Spleen (tissue), 13 donors: Measurements from ENCODE around the gene CAPNS2. TPM values are rescaled to one million over a fixed set of nuclear protein-coding genes. Genes with fewer than 3 reads are reported as not detected.
A peak's percentile ranks its signal among the peaks of the same experiment; 100 is the strongest.

Experiments
- DNase-seq: peaks from one replicate; pipeline ENCODE4 v3.0.0-alpha.2; 2020
- H3K27ac ChIP-seq, 8 donors: fragments of 200-600 bp; sonication (generic) in 7 of 8; 1 replicate in 4 of 8; 2 replicates in 4 of 8; pipeline versions ENCODE4 v1.5.0 to v1.8.0; 2016 to 2021; ENCODE audit warnings: inconsistent platforms in 4 of 8, mild to moderate bottlenecking in 4 of 8, moderate library complexity in 1 of 8
- H3K27me3 ChIP-seq, 7 donors: fragments of 200-600 bp; sonication (generic) in 6 of 7; replicated peaks in 1 of 7; 1 replicate in 4 of 7; 2 replicates in 3 of 7; pipeline versions ENCODE4 v1.5.0 to v1.8.0; 2016 to 2021; ENCODE audit warnings: inconsistent platforms in 3 of 7, mild to moderate bottlenecking in 1 of 7
- H3K36me3 ChIP-seq, 6 donors: fragments of 200-600 bp; sonication (generic) in 5 of 6; 1 replicate in 4 of 6; 2 replicates in 2 of 6; pipeline versions ENCODE4 v1.5.0 to v1.8.0; 2016 to 2021; ENCODE audit warnings: inconsistent platforms in 2 of 6
- H3K4me1 ChIP-seq, 6 donors: fragments of 200-600 bp; sonication (generic) in 5 of 6; 1 replicate in 3 of 6; 2 replicates in 3 of 6; pipeline versions ENCODE4 v1.5.0 to v1.8.0; 2016 to 2021; ENCODE audit warnings: inconsistent platforms in 3 of 6
- H3K4me3 ChIP-seq, 8 donors: fragments of 200-600 bp; sonication (generic) in 7 of 8; 1 replicate in 4 of 8; 2 replicates in 4 of 8; pipeline versions ENCODE4 v1.5.0 to v1.8.0; 2016 to 2021; ENCODE audit warnings: inconsistent platforms in 4 of 8, mild to moderate bottlenecking in 4 of 8, moderate library complexity in 2 of 8
- H3K9me3 ChIP-seq, 8 donors: fragments of 200-600 bp; sonication (generic) in 7 of 8; 1 replicate in 4 of 8; 2 replicates in 4 of 8; pipeline versions ENCODE4 v1.5.0 to v1.8.0; 2016 to 2021; ENCODE audit warnings: inconsistent platforms in 4 of 8
- CTCF ChIP-seq, 11 experiments: fragments of 200-600 bp in 7 of 11; fragments of 450-650 bp in 4 of 11; sonication (generic) in 4 of 11; IDR thresholded peaks in 8 of 11; conservative IDR thresholded peaks in 3 of 11; 1 replicate in 7 of 11; 2 replicates in 4 of 11; pipeline versions ENCODE4 v1.4.0 to v1.8.0; 2016 to 2021; ENCODE audit warnings: antibody characterized with exemption in 11 of 11, inconsistent platforms in 4 of 11, mild to moderate bottlenecking in 1 of 11
- POLR2A ChIP-seq, 3 donors: fragments of 450-650 bp; IDR thresholded peaks; one replicate each; pipeline ENCODE4 v1.5.1; 2017; ENCODE audit warnings: antibody characterized with exemption in 3 of 3, mild to moderate bottlenecking in 1 of 3
- POLR2AphosphoS5 ChIP-seq, 3 donors: sonication (generic); formaldehyde crosslinking; IDR thresholded peaks; one replicate each; pipeline ENCODE4 v1.5.1; 2017; ENCODE audit warnings: antibody characterized with exemption in 3 of 3
- WGBS, 5 donors: extraction: QIAGEN DNeasy Blood & Tissue Kit in 3 of 5; methylation state at CpG; one replicate each; pipeline versions ENCODE4 v1.1.5 to v1.1.7; 2013 to 2018; 5-methylcytosine and 5-hydroxymethylcytosine counted together
- intact Hi-C: fragments of 100-400 bp; cut with DNase I; formaldehyde crosslinking; loops from one replicate; pipeline ENCODE4 v1.15.0; 2023; ENCODE audit warnings: low total_unique reads
- long read RNA-seq, 2 donors: transcript quantifications; one replicate each; lab custom pipeline, GENCODE V29; 2026
- polyA plus RNA-seq, 3 donors: library from polyadenylated mRNA; stranded (reverse); fragments of 200-250 nt; gene quantifications; one replicate each; pipeline ENCODE4 v1.2.1, GENCODE V29; 2013
- total RNA-seq, 7 donors: library from RNA; depleted of rRNA in 3 of 7; stranded (reverse); fragments of >200 nt in 3 of 7; fragmentation: NEBNext Ultra II Directional in 4 of 7; extraction: Animal tissue kit (Norgen Biotek cat#: 25700) in 4 of 7; gene quantifications; one replicate each; pipeline versions ENCODE4 v1.1.0 to v1.2.1, GENCODE V29; 2016 to 2021
- donor health status: healthy with polysubstance abuse.
- donor health status: DM: no; HTN: no; CAD: no; lungs with moderate emphysema.
- donor health status: DM: no; HTN: no; CAD: no.
- donor health status: Bipolar disorder and iron deficiency.
- donor health status: healthy.
- donor health status: DM: no; HTN: no; CAD: no.
- donor health status: DM: yes; HTN: yes; CAD: no.

Gene CAPNS2
- total RNA-seq (1 to 10 TPM in 5 of 7 donors, not detected in 2; 1.3 to 3.9 (median 3.0) TPM), polyA plus RNA-seq (under 1 TPM in 1 of 3 donors, not detected in 2; 0.09 TPM)
- long read RNA-seq, donor 1, result 0 reads
- long read RNA-seq, donor 2, result 0 reads

GRCh38 chr16:55566432-55567175, at the start of gene CAPNS2:
TSS of gene CAPNS2 (plus strand) at chr16:55566684. CDS start at chr16:55566757, 73 bp downstream.
- intact Hi-C loops, result no loop called here

GRCh38 chr16:55521792-55522191, 44.7 kb upstream of the CAPNS2 start:
- Histone ChIP-seq H3K27me3 (no peaks in the 10 kb centered on the region), H3K4me1 (no peaks in the 10 kb centered on the region), H3K9me3 (peaks cover 0 to 20% (median 16%) of the 10 kb centered on the region in 8 donors), H3K36me3 (no peaks in the 10 kb centered on the region), H3K27ac (no peak overlapping the region), H3K4me3 (no peak overlapping the region)
- intact Hi-C loops, result no loop called here
- TF ChIP-seq POLR2AphosphoS5 (IDR thresholded peaks at IDR 0.05) (no peak), POLR2A (IDR thresholded peaks at IDR 0.05) (no peak), CTCF (IDR thresholded peaks at IDR 0.05 in 8 of 11, conservative IDR thresholded peaks at IDR 0.05 in 3 of 11) (no peak)
- no peak for DNase-seq
- 0 to 53% (median 49%) methylated on average over 1 of the region's 1 CpG for WGBS, 5 donors

More at GRCh38 chr16:55566432-55567175, at the start of gene CAPNS2:
- no peak for DNase-seq
- TF ChIP-seq POLR2A (IDR thresholded peaks at IDR 0.05) (no peak), POLR2AphosphoS5 (IDR thresholded peaks at IDR 0.05) (no peak), CTCF (IDR thresholded peaks at IDR 0.05 in 8 of 11, conservative IDR thresholded peaks at IDR 0.05 in 3 of 11) (no peak)
- Histone ChIP-seq H3K9me3 (no peaks in the 10 kb centered on the region), H3K27me3 (no peaks in the 10 kb centered on the region), H3K4me3 (no peak within 1 kb of the TSS), H3K36me3 (peaks cover 0 to 18% (median 0%) of the 10 kb centered on the region in 6 donors), H3K27ac (peak within 1 kb of the TSS in 3 of 8 donors; percentile 24 to 43 (median 43)), H3K4me1 (peaks cover 0 to 29% (median 8%) of the 10 kb centered on the region in 6 donors)
- 78 to 90% (median 87%) methylated on average over 9 of the region's 9 CpGs for WGBS, 5 donors

- Histone ChIP-seq H3K4me3 (no peak overlapping the region), H3K4me1 (peaks cover 0 to 5% (median 0%) of the 10 kb centered on the region in 6 donors), H3K36me3 (peaks cover 0 to 22% (median 0%) of the 10 kb centered on the region in 6 donors), H3K27ac (no peak overlapping the region), H3K27me3 (no peaks in the 10 kb centered on the region), H3K9me3 (peaks cover 0 to 13% (median 11%) of the 10 kb centered on the region in 8 donors)
- 50 to 74% (median 60%) methylated on average over 2 of the region's 2 CpGs for WGBS, 5 donors
- intact Hi-C loops, result no loop called here
- no peak for DNase-seq
- TF ChIP-seq POLR2A (IDR thresholded peaks at IDR 0.05) (no peak), CTCF (IDR thresholded peaks at IDR 0.05 in 8 of 11, conservative IDR thresholded peaks at IDR 0.05 in 3 of 11) (no peak)
These were observed 40.0 kb upstream of the CAPNS2 start for GRCh38 chr16:55526441-55526840.

- Histone ChIP-seq H3K4me3 (no peak overlapping the region), H3K27ac (no peak overlapping the region), H3K36me3 (peaks cover 0 to 35% (median 0%) of the 10 kb centered on the region in 6 donors), H3K9me3 (no peaks in the 10 kb centered on the region), H3K27me3 (no peaks in the 10 kb centered on the region), H3K4me1 (peaks cover 0 to 5% (median 0%) of the 10 kb centered on the region in 6 donors)
- DNase-seq, result no peak
- intact Hi-C loops, result no loop called here
- TF ChIP-seq POLR2A (IDR thresholded peaks at IDR 0.05) (no peak), CTCF (IDR thresholded peaks at IDR 0.05 in 8 of 11, conservative IDR thresholded peaks at IDR 0.05 in 3 of 11) (no peak), POLR2AphosphoS5 (IDR thresholded peaks at IDR 0.05) (no peak)
These were observed 38.6 kb upstream of the CAPNS2 start for GRCh38 chr16:55527885-55528284.
